ENCODE results near the gene RAB1A. TPM values are rescaled to one million over a fixed set of nuclear protein-coding genes. Genes with fewer than 3 reads are reported as not detected.

The RAB1A gene
- total and polyA plus RNA-seq, 2 donors from 2014 or later: 166 to 194 TPM

DNA sequence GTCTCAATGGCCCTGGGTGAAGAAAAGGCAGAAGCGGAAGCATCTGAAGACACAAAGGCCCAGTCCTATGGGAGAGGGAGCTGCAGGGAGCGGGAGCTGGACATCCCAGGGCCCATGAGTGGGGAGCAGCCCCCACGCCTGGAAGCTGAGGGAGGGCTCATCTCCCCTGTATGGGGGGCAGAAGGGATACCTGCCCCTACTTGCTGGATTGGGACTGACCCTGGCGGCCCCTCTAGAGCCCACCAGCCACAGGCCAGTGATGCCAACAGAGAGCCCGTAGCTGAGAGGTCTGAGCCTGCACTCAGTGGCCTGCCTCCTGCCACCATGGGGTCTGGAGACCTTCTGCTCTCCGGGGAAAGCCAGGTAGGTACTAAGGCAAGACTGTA, 60.5 kb downstream of the RAB1A start:
- H3K4me3 ChIP-seq (ENCODE audit: low read length in 3 of 3): no peak overlapping the region
- H3K36me3 ChIP-seq (ENCODE audit: control insufficient read depth in 2 of 3, insufficient read depth in 3 of 3, low read length in 3 of 3): peaks cover 9 to 10% (median 10%) of the 10 kb centered on the region in 3 donors
- no peak overlapping the region for H3K9ac ChIP-seq (ENCODE audit: low read length in 3 of 3)
- TF ChIP-seq, protein P1, sequence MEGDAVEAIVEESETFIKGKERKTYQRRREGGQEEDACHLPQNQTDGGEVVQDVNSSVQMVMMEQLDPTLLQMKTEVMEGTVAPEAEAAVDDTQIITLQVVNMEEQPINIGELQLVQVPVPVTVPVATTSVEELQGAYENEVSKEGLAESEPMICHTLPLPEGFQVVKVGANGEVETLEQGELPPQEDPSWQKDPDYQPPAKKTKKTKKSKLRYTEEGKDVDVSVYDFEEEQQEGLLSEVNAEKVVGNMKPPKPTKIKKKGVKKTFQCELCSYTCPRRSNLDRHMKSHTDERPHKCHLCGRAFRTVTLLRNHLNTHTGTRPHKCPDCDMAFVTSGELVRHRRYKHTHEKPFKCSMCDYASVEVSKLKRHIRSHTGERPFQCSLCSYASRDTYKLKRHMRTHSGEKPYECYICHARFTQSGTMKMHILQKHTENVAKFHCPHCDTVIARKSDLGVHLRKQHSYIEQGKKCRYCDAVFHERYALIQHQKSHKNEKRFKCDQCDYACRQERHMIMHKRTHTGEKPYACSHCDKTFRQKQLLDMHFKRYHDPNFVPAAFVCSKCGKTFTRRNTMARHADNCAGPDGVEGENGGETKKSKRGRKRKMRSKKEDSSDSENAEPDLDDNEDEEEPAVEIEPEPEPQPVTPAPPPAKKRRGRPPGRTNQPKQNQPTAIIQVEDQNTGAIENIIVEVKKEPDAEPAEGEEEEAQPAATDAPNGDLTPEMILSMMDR (IDR thresholded peaks at IDR 0.05; ENCODE audit: borderline replicate concordance, extremely low read depth, insufficient read depth): no peak
- FAIRE-seq (no peak), DNase-seq (no peak)
- peaks cover 0 to 14% (median 12%) of the 10 kb centered on the region in 3 donors for H3K4me1 ChIP-seq (ENCODE audit: control insufficient read depth in 2 of 3, insufficient read depth in 2 of 3, low read depth in 1 of 3, low read length in 3 of 3)
- no peaks in the 10 kb centered on the region for H3K9me3 ChIP-seq (ENCODE audit: control insufficient read depth in 2 of 3, insufficient read depth in 1 of 3, low read length in 3 of 3)
- H3K27ac ChIP-seq (ENCODE audit: low read depth in 2 of 2, low read length in 2 of 2): peak overlapping the region in 1 of 2 donors; percentile 18
- no peaks in the 10 kb centered on the region for H3K27me3 ChIP-seq (ENCODE audit: control insufficient read depth, insufficient read depth, low read length)
- intact Hi-C loops (cut with DNase I): no loop called here

DNA sequence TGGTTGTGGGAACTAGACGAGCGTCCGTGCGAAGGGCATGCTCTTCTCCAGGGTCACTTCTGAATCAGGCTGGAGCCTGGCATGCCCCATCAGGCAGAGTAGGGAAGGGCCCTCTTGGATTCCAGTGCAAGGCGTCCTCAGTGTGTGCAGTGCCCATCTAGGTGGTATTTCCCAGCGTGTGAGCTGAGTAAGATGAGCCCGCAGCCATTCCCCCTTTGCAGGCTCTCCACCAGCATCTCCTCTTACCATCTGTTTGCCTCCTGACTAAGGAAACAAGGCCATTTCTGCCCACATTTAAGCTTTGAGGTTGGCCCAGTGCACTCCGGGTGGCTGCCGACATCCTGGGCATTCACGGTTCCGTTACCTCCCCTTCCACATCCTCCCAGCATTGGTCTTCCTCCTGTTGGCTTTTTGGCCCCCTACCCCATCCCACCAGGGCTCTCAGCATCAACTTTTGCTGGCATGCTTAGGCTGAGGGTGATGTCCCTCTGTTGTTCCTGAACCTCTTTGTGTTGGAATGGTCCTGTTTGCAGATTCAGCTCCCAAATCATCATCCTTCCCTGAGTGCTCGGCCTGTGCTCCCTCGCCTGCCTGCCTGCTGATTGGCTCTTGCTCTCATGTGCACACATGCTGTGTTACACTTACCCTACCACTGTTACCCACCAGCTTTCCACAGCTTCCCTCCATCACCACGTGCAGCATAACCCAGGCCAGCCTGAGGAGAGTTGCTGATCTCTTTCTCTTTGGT, 61.9 kb downstream of the RAB1A start:
- Histone ChIP-seq H3K27me3 (ENCODE audit: control insufficient read depth, insufficient read depth, low read length) (no peaks in the 10 kb centered on the region), H3K4me3 (ENCODE audit: low read length in 3 of 3) (no peak overlapping the region), H3K27ac (ENCODE audit: low read depth in 2 of 2, low read length in 2 of 2) (no peak overlapping the region), H3K36me3 (ENCODE audit: control insufficient read depth in 2 of 3, insufficient read depth in 3 of 3, low read length in 3 of 3) (peaks cover 5 to 10% (median 6%) of the 10 kb centered on the region in 3 donors), H3K9me3 (ENCODE audit: control insufficient read depth in 2 of 3, insufficient read depth in 1 of 3, low read length in 3 of 3) (no peaks in the 10 kb centered on the region), H3K4me1 (ENCODE audit: control insufficient read depth in 2 of 3, insufficient read depth in 2 of 3, low read depth in 1 of 3, low read length in 3 of 3) (peaks cover 0 to 14% (median 12%) of the 10 kb centered on the region in 3 donors), H3K9ac (ENCODE audit: low read length in 3 of 3) (no peak overlapping the region)
- DNase-seq: no peak
- TF ChIP-seq, protein P1 (IDR thresholded peaks at IDR 0.05; ENCODE audit: borderline replicate concordance, extremely low read depth, insufficient read depth): no peak
- FAIRE-seq: no peak
- intact Hi-C loops (cut with DNase I): no loop called here

DNA sequence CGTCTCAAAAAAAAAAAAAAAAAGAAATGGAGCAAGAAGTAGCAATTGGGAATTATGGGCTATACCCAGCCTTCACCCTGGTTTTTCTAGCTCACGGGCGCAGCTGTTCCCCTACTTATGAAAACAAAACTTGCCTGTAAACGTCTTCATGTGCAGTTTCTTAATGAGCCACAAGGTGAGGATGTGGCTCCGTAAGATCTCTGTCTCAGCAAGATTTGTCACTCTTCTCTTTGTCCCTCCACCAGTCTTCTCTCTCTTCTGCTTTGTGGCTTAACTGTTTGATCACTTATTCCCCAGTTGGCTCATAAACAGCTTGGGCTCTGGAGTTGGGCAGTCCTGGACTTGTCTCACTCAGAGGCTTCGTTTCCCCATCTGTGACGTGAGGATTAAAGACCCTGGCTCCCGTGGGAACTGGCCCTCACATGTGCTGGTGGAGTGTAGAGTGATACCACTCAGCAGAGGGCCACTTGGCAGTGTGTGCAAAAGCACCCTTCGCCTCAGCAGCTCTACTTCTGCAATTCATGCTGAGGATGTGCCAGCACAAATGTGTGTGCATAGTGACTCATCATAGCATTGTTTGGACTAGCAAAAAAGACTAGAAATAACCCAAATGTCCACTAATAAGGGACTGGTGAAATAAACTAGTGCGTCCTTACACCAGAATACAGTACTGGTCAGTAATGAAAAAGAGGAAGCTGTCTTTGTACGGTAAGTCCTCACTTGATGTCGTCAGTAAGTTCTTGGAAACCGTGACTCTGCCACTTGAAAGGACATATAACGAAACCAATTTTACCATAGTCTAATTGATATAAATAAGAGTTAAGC, 65.0 kb downstream of the RAB1A start:
- FAIRE-seq (no peak), DNase-seq (peak in 3 of 5 donors; percentile 51 to 80 (median 72))
- TF ChIP-seq, protein P1 (IDR thresholded peaks at IDR 0.05; ENCODE audit: borderline replicate concordance, extremely low read depth, insufficient read depth): peak; percentile 84
- intact Hi-C loops (cut with DNase I): no loop called here
- no peak overlapping the region for H3K4me3 ChIP-seq (ENCODE audit: low read length in 3 of 3)
- no peaks in the 10 kb centered on the region for H3K9me3 ChIP-seq (ENCODE audit: control insufficient read depth in 2 of 3, insufficient read depth in 1 of 3, low read length in 3 of 3)
- no peak overlapping the region for H3K9ac ChIP-seq (ENCODE audit: low read length in 3 of 3)
- H3K27ac ChIP-seq (ENCODE audit: low read depth in 2 of 2, low read length in 2 of 2): no peak overlapping the region
- no peaks in the 10 kb centered on the region for H3K36me3 ChIP-seq (ENCODE audit: control insufficient read depth in 2 of 3, insufficient read depth in 3 of 3, low read length in 3 of 3)
- H3K27me3 ChIP-seq (ENCODE audit: control insufficient read depth, insufficient read depth, low read length): no peaks in the 10 kb centered on the region
- H3K4me1 ChIP-seq (ENCODE audit: control insufficient read depth in 2 of 3, insufficient read depth in 2 of 3, low read depth in 1 of 3, low read length in 3 of 3): peaks cover 0 to 12% (median 12%) of the 10 kb centered on the region in 3 donors
